ENCODE results near the gene DNAJC3.
"Not testable (repeated sequence)": the region's sequence is repeated elsewhere in the genome, so short reads cannot be mapped to it uniquely, and the experiment has no call there.

The DNAJC3 gene

GRCh38 chr13:95784161-95784899, 107.4 kb downstream of the DNAJC3 start:
- peak; percentile 21 for DNase-seq

- no peak for DNase-seq
Measured at GRCh38 chr13:95784900-95785290, 108.0 kb downstream of the DNAJC3 start.

- no peak for DNase-seq
Measured at GRCh38 chr13:95787356-95788099, 110.6 kb downstream of the DNAJC3 start.

GRCh38 chr13:95788100-95788463, 111.1 kb downstream of the DNAJC3 start:
- no peak for DNase-seq

- DNase-seq, result not testable (repeated sequence)
Measured at GRCh38 chr13:95789315-95789714, 112.4 kb downstream of the DNAJC3 start.

GRCh38 chr13:95791084-95791722, 114.3 kb downstream of the DNAJC3 start:
- no peak for DNase-seq

GRCh38 chr13:95793018-95793555, 116.1 kb downstream of the DNAJC3 start:
- no peak for DNase-seq

GRCh38 chr13:95793781-95794180, 116.8 kb downstream of the DNAJC3 start:
- no peak for DNase-seq

- no peak for DNase-seq
Measured at GRCh38 chr13:95797016-95797415, 120.1 kb downstream of the DNAJC3 start.

GRCh38 chr13:95800436-95800835, 123.5 kb downstream of the DNAJC3 start:
- no peak for DNase-seq

- no peak for DNase-seq
Measured at GRCh38 chr13:95801825-95802224, 124.9 kb downstream of the DNAJC3 start.

- DNase-seq, result no peak
Measured at GRCh38 chr13:95805921-95806320, 129.0 kb downstream of the DNAJC3 start.

GRCh38 chr13:95809429-95809828, 132.5 kb downstream of the DNAJC3 start:
- DNase-seq, result no peak

- DNase-seq, result no peak
Measured at GRCh38 chr13:95813139-95813538, 136.2 kb downstream of the DNAJC3 start.

- no peak for DNase-seq
Measured at GRCh38 chr13:95814495-95814894, 137.6 kb downstream of the DNAJC3 start.

- no peak for DNase-seq
Measured at GRCh38 chr13:95822303-95822702, 145.4 kb downstream of the DNAJC3 start.

- no peak for DNase-seq
Measured at GRCh38 chr13:95833126-95833525, 156.2 kb downstream of the DNAJC3 start.

GRCh38 chr13:95833719-95834118, 156.8 kb downstream of the DNAJC3 start:
- no peak for DNase-seq

GRCh38 chr13:95834134-95834765, 157.3 kb downstream of the DNAJC3 start:
- peak; percentile 23 for DNase-seq

GRCh38 chr13:95841894-95842293, 165.0 kb downstream of the DNAJC3 start:
- no peak for DNase-seq

- no peak for DNase-seq
Measured at GRCh38 chr13:95842898-95843297, 166.0 kb downstream of the DNAJC3 start.
